Hematopoietic multipotent progenitor cell treated with erythropoietin and hydrocortisone succinate and interleukin-3 and kit ligand, for 15 days (in vitro differentiated cells): ENCODE results near the gene ERC1.
"Not testable (repeated sequence)": the region's sequence is repeated elsewhere in the genome, so short reads cannot be mapped to it uniquely, and the experiment has no call there.

ENCODE experiments used
- DNase-seq: peaks from one replicate; pipeline ENCODE4 v3.0.0-alpha.2; 2015; ENCODE audit warnings: low spot score

The ERC1 gene

DNA sequence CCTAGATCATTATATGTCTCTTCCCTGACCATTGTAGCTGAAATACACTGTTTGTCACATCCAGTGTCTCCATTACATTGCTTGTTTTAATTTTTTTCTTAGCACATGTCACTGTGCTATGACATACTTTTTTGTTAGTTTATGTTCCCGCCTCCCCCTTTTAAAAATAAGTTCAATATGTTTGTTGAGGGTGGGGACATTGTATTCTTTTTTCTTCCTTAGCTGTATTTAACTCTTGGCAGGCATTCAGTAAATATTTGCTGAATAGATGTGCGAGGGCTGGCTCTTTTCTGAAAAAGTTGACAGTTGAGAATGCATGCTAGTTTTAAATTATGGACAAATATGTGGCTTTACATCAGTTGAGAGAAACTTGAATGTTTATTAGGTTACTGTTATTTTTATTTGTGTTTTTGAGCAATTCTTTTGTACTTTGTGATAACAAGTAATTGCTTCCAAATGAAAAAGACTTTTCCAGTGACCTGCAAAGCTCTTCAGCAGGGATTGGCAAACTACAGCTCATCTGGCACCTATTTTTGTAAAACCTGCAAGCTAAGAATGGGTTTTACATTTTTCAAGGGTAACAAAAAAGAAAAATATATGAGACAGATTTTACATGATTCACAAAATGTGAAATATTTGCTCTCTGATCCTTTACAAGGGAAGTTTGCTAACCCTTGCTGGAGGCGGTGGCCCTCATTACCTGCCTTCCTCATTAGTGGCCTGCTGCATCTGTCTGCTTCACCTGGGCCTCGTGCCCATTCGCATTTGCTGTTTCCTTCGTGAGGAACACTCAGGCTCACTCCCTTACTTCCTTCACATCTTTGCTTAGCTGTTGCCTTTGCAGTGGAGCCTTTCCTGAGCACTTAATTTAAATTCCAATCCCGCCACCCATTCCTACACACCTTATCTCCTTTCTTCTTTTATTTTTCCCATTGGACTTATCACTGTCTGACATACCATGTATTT is 229.4 kb downstream of the ERC1 start:
- no peak for DNase-seq

DNA sequence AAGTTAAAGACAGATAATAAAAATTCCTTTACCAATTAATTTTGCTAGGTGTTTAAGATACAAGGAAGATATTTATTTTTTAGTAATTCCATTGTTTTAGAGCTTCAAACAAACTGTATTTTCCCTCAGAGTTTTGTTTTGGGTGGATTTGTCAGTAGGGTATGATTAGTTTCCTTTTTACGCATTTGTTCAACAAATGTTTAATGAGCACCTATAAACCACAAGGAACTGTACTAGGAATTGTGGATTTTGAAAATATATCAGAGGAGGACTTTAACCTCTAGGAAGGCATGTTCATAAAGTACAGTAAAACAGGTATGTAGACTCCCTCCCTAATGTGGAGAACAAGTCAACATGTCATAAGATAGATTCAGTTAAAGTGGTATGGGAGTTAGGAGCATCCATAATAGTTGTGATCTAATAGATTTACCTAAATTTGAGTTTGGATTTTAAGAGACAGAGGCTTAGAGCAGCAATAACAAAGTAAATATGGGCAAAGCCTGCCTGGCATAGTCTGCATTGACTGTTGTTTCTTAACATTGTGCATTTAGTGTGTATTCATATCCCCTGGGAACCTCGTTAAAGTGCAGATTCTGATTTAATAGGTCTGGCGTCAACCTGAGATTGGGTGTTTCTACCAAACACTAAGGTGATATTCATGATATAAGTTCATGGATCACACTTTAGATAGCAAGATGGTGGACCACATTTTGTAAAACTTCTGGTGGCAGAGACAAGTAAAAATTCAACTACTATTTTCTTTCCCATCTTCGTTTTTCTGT is 232.0 kb downstream of the ERC1 start:
- DNase-seq = no peak

DNA sequence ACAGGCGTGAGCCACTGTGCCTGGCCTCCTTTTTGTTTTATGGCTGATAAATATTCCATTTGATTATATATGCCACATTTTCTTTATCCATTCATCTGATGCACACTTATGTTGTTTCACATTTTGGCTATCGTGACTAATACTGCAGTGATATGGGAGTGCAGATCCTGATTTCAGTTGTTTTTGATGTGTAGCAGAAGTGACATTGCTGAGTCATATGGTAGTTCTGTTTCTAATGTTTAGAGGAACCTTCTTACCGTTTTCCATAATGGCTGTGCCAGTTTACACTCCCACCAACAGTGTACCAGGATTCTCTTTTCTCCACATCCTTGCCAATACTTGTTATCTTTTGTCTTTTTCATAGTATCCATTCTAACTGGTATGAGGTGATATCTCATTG is 235.9 kb downstream of the ERC1 start:
- no peak for DNase-seq

DNA sequence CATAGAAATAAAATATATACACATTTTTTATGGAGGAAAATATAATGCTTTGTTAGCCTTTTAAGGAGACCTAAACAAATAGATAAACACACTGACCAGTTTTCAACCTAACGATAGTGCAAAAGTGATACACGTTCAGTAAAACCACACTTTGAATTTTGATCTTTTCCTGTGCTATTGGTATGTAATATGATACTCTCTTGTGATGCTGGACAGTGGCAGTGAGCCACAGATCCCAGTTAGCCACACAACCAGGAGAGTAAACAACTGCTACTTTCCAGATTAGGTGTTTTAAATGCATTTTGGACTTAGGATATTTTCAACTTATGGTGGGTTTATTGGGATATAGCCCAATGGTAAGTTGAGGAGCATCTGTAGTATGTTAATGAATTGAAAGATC is 243.1 kb downstream of the ERC1 start:
- DNase-seq = no peak

DNA sequence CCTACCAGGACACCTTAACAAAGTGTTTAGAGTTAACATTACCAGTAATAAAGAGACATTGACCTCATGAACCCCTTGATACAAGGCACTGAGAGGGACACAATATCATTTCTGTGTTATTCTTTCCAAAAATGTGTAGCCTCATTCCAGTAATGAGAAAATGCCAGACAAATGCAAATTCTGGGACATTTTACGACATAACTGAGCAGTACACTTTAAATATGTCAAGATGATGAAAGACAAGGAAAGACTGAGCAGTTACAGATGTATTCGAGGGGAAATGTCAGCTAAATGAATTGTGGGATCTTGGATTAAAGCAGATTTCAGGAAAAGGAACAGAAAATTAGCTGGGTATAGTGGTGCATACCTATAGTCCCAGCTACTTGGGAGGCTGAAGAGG is 255.6 kb downstream of the ERC1 start:
- no peak for DNase-seq

DNA sequence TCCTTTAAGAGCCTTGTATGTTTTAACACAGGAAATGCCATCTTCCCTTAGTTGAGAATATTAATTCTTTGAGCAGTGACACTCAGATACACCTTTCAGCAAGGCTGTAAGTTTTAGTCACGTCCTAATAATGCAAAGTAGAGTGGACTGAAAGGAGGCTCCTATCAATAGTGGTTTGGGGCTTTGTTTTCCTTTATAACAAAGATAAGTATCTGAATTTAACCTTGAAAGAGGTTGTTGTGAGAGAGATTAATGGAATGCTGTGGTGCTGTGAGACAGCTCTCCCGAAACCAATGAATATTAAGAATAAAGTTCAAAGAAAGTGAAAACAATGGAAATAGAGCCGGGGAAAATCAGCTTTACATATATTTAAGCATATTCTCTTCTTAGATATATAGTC is 259.6 kb downstream of the ERC1 start:
- DNase-seq = no peak

DNA sequence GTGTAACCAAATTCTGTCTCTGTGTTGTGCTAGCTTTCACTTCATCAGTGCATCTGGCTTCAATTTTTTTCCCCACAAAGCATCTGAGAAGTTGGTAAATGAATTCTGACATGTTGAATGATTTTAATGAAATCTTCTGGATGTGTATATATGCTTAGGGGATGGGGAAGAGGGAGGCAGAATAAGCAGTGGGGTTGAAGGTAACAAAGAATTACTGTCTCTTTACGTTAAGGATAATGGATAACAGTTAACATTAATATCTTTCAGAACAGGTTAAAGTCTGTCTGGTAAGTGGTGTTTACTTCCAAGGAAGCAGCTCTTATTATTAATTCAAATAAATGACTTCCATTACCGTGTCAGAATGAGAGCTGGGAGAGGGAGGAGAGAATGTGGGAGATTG is 261.7 kb downstream of the ERC1 start:
- DNase-seq = no peak

DNA sequence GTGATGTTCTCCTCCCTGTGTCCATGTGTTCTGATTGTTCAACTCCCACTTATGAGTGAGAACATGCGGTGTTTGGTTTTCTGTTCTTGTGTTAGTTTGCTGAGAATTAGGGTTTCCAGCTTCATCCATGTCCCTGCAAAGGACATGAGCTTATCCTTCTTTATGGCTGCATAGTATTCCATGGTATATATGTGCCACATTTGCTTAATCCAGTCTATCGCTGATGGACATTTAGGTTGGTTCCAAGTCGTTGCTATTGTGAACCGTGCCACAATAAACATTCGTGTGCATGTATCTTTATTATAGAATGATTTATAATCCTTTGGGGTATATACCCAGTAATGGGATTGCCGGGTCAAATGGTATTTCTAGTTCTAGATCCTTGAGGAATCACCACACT is 264.1 kb downstream of the ERC1 start:
- not testable (repeated sequence) for DNase-seq

DNA sequence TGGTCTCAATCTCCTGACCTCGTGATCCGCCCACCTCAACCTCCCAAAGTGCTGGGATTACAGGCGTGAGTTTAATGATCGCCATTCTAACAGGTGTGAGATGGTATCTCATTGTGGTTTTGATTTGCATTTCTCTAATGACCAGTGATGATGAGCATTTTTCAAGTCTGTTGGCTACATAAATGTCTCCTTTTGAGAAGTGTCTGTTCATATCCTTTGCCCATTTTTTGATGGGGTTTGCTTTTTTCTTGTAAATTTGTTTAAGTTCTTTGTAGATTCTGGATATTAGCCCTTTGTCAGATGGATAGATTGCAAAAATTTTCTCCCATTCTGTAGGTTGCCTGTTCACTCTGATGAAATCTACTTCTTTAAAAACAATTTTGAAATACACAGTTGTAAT is 264.8 kb downstream of the ERC1 start:
- not testable (repeated sequence) for DNase-seq

DNA sequence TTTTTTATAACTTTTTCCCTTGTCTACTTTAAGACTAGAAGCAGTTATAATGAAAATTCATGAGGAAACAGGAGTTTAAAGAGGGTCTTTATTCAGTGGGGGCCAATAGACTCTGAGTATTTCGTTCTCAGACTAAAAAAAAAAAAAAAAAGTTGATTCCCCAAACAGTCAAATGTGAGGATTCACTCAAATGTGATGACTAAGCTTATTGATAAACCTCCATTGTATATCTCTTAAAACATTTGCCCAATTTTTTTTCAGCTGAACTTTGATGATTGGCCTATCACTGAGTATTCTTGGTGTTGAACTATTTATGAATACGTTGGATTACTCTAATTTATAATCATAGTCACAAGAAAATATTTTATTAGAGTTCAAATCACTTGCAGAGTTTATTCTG is 265.3 kb downstream of the ERC1 start:
- DNase-seq = no peak

DNA sequence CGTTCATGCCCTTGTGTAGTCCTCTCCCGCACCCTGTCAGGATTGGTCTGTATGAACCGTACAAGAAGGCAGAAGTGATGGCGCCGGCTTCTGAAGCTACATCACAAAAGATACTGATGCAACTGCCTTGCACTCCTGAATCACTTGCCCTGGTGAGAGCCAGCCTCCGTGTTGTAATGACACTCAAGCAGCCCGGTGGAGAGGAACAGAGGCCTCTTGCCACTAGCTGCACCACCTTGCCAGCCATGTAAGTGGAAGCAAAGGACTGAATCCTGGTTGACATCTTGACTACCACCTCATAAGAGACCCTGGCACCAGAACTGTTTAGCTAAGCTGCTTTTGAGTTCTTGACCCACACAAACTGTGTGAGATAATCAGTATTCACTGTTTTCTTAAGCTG is 266.0 kb downstream of the ERC1 start:
- DNase-seq = no peak

DNA sequence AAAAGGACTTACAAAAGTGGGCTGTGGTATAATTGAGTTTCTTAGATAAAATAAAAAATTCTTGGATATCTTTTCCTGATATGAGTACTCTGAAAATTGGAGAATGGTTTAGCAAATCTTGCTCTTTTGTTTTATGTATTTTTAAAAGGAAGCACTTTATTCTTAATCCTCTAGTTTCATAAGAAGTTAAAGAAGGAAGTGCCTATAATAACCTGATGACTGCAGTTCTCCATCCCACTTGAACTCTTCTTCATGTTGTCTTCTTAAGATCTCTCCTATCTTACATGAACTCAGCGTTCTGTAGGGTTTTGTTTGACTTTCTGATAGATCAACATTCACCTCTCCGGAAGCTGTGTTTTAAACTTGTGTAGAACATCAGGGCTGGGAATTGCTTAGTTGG is 271.0 kb downstream of the ERC1 start:
- no peak for DNase-seq

DNA sequence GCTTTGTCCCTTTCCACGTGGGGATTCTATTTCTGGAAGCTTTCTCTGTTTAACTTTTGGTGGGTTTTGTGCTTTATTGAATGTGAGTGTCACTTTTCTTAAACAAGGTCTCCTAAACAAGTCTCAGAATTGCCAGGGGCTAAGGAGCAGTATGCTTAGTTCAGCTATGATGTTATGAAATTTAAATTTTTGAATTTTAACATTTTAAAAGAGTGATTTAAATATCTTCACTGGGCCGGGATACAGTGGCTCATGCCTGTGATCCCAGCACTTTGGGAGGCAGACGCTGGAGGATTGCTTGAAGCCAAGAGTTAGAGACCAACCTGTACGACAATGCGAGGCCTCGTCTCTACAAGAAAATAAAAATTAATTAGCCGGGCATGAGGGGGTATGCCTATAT is 276.2 kb downstream of the ERC1 start:
- DNase-seq = no peak

DNA sequence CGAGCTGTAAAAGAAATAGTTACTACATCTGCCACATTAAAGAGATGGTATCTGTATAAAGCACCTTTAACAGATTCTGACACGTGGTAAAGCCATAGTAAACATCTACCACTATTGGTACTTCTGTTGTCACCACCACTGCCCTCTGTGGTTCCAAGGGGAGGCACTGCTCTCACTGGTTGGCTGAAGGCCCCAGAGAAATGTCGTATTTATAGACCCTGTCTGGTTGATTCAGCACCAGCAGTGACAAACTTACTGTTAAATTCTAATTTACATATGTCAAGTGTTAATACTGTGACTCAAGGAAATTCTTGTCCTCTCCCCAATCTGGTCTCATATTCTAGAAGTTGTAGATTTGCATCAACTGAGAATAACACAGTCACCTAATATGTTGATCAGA is 281.1 kb downstream of the ERC1 start:
- DNase-seq = no peak

DNA sequence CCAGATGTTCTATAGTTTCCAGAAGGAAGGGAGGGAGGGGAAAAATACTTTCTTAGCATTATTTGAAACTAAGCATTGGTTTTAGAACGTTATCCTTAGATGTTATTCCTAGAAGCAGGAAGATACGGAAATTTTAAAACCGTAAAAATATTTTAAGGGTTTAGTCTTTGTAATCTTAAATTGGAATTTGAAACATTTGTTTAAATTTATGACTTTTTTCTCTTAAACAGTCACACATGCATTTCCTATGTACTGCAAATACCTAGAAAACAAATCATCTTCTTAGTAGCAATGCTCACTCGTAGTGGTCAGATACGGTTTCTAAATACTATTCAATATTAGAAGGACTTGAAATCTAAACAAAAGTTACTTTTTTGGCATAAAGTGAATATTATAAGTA is 282.0 kb downstream of the ERC1 start:
- DNase-seq = no peak

DNA sequence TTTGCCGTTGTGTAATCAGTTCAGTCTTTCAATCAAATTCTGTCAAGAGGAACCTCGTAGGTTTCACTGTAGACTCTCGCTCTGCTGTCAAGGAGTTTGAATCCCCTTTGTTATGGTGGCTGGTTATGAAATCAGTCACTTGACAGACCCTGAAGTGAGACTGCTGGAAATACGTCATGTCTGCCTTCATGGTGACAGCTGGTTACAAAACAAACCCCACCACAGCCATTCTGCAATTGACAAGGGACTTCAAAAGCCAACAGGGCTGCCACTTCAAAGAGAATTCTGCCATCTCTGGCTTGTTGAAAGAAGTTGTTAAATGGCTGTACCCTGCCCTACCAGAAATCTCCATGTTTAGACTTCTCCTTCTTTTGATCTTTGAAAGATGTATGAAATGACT is 286.9 kb downstream of the ERC1 start:
- DNase-seq = no peak

DNA sequence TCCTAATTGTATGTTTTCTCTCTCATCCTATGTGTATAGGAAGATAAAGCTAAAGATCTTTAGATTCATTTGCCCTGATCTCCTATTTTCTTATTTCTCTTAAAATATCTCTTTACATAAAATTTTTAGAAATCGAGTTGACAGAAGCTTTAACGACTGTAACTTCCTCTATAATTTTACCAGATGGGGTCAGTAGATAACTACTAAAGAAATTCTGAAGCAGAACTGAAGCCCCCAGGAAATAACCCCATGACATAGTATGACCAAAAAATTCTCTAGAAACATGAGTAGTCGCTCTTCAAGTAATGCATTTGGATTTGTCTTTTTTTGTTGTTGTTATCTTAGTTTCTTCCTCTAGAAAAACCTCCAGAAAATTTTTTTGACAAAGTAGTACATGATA is 288.0 kb downstream of the ERC1 start:
- no peak for DNase-seq

DNA sequence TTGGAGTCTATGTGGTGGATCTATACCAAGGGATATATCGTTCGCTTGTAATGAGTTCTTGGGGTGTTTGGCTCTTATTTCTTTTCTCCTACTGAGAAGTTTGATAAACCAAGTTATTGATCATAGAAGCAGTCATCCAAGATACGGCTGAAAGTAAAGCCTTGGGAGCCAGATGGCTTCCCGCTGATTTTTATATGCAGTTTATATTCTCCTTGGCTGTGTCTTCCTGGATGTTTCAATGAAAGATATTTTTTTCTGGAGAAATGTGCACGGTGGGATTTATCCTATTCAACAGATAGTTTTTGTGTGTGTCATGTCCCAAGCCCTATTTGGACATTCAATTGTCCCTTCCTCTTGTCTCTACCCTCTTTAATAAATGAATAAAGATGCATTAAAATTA is 289.0 kb downstream of the ERC1 start:
- no peak for DNase-seq

DNA sequence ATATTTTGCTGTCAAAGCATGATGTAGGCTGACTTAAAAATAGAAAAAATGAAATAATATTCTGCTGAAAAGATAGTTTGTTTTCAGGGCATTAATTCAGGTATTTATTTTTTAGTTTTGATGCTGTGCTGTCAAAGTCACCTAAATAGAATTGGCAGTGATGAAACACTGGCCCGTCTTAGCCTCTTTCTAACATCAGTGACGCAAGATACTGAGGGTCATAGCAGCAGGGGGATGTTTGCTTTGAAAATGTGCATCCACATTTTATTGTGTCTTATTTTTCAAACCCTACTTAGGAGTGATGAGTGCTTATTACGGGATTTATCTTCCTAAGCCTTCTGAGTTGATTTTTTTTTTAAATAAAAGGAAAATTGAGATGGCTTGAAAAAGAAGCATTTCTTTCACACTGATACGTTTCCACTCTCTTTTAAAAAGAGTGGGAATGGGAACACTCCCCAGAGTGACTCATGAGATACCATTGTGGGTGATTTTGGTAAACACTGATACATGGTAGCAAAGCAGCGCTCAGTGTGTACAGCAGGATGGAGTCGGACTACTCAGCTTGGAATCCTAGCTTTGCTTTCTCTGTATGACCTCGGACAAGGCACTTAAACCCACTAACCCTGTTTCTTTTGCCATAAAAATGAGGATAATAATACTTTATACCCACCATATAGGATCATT is 290.8 kb downstream of the ERC1 start:
- DNase-seq = no peak

DNA sequence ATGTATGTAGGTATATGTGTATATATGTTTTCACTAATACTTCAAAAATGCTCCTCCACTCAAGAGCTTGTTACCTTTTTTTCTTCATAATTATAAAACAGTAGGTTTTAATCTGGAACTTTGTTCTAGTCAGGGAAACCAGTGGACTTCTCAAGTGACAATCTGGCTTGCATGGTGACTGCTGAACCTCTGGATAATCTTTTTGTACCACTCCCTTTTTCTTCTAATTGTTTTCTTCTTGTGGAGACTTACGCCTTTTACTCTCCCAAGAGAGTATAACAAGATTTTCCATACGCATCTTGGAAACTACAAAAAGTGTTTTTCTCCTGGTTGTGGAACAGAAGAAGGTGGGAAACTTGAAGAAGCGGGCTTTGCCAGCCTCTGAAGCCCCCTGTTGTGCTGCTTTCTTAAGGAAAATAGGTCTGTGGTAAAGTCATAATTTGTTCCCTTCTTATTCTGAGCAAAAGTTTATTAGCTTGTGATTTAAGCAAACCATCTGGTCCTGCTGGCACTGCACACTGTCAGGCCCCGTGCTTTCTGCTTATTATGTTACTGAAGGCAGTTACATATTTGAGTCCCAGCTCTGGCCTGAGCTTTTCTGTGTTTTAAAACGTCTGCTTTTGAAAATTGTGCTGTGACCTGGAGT is 291.8 kb downstream of the ERC1 start:
- no peak for DNase-seq

DNA sequence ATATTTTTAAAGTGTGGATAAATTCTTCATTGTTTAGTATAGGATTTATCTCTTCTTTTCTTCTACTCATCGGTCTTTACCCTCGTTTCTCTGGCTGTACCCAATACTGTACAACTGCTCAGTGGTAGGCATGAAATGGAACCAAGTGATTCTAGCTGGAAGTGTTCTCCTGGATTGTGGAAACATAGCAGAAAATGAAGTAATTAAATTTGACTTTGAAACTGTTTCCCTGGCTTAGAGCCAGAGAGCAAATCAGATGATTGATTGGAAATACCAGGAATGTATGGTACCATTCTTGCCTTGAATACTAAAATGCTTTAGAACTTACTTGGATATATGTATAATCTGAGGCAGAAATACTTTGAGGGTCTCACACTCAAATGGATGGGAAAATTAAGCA is 292.3 kb downstream of the ERC1 start:
- no peak for DNase-seq

DNA sequence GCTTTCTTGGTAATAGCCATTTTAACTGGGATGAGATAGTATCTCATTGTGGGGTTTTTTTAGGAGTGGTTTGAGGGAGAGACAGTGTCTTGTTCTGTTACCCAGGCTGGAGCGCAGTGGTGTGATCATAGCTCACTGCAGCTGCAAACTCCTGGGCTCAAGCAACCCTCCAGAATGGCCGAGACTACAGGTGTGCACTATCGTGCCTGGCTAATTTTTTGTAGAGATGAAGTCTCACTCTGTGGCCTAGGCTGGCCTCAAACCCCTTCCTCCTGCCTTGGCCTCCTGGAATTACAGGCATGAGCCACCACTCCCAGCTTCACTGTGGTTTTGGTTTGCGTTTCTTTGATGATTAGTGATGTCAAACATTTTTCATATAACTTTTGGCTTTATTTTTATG is 293.6 kb downstream of the ERC1 start:
- DNase-seq = no peak
